B cell (primary cell): ENCODE data around the gene SLC18B1.

Experiments
- EZH2 ChIP-seq: IDR thresholded peaks from 2 replicates; pipeline ENCODE4 v1.6.1; 2012; ENCODE audit warnings: borderline replicate concordance, low read depth, mild to moderate bottlenecking, moderate library complexity, low read length; ENCODE audit not compliant: insufficient read depth, poor library complexity, severe bottlenecking
- TF ChIP-seq, protein P1 (sequence below): fragments of 200-600 bp; IDR thresholded peaks from one replicate; pipeline ENCODE4 v1.8.0; 2022; ENCODE audit warnings: antibody characterized with exemption, mild to moderate bottlenecking

- TF ChIP-seq, protein P1, sequence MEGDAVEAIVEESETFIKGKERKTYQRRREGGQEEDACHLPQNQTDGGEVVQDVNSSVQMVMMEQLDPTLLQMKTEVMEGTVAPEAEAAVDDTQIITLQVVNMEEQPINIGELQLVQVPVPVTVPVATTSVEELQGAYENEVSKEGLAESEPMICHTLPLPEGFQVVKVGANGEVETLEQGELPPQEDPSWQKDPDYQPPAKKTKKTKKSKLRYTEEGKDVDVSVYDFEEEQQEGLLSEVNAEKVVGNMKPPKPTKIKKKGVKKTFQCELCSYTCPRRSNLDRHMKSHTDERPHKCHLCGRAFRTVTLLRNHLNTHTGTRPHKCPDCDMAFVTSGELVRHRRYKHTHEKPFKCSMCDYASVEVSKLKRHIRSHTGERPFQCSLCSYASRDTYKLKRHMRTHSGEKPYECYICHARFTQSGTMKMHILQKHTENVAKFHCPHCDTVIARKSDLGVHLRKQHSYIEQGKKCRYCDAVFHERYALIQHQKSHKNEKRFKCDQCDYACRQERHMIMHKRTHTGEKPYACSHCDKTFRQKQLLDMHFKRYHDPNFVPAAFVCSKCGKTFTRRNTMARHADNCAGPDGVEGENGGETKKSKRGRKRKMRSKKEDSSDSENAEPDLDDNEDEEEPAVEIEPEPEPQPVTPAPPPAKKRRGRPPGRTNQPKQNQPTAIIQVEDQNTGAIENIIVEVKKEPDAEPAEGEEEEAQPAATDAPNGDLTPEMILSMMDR = peak; percentile 47
- TF ChIP-seq EZH2 = no peak
Measured at GRCh38 chr6:132780770-132781371, 17.6 kb downstream of the SLC18B1 start.
